GM19025 (cell line): ENCODE results near the gene PHF10.
A peak's percentile ranks its signal among the peaks of the same experiment; 100 is the strongest.

Experiments
- ATAC-seq: cut with Tn5 transposase; IDR thresholded peaks from one replicate; pipeline ENCODE4 v1.9.1; 2021; ENCODE audit warnings: mild to moderate bottlenecking, low read depth, moderate library complexity; ENCODE audit not compliant: unreplicated experiment

PHF10 gene

GRCh38 chr6:169678342-169678741 lies 46.0 kb downstream of the PHF10 start:
- ATAC-seq: no peak

GRCh38 chr6:169677096-169677495 lies 47.2 kb downstream of the PHF10 start:
- ATAC-seq: no peak

- ATAC-seq: no peak
Measured at GRCh38 chr6:169675011-169675410, 49.3 kb downstream of the PHF10 start.

- no peak for ATAC-seq
Measured at GRCh38 chr6:169671563-169671962, 52.7 kb downstream of the PHF10 start.

- ATAC-seq: no peak
Measured at GRCh38 chr6:169669889-169670288, 54.4 kb downstream of the PHF10 start.

GRCh38 chr6:169669147-169669546 lies 55.2 kb downstream of the PHF10 start:
- ATAC-seq: no peak

- ATAC-seq: no peak
Measured at GRCh38 chr6:169668203-169668847, 56.0 kb downstream of the PHF10 start.

GRCh38 chr6:169667716-169668115 lies 56.6 kb downstream of the PHF10 start:
- no peak for ATAC-seq

- no peak for ATAC-seq
Measured at GRCh38 chr6:169666441-169666840, 57.9 kb downstream of the PHF10 start.

- no peak for ATAC-seq
Measured at GRCh38 chr6:169665289-169665688, 59.0 kb downstream of the PHF10 start.

GRCh38 chr6:169664227-169664626 lies 60.1 kb downstream of the PHF10 start:
- no peak for ATAC-seq

- ATAC-seq: no peak
Measured at GRCh38 chr6:169663468-169663867, 60.8 kb downstream of the PHF10 start.

GRCh38 chr6:169661391-169661756 lies 62.9 kb downstream of the PHF10 start:
- no peak for ATAC-seq

- ATAC-seq: no peak
Measured at GRCh38 chr6:169660751-169661390, 63.4 kb downstream of the PHF10 start.

GRCh38 chr6:169659820-169660610 lies 64.3 kb downstream of the PHF10 start:
- ATAC-seq: no peak

GRCh38 chr6:169657284-169657610 lies 67.1 kb downstream of the PHF10 start:
- ATAC-seq: no peak

- ATAC-seq: no peak
Measured at GRCh38 chr6:169656546-169657283, 67.6 kb downstream of the PHF10 start.

GRCh38 chr6:169654598-169655391 lies 69.5 kb downstream of the PHF10 start:
- ATAC-seq: peak; percentile 91
